ENCODE results near the gene MAP4K3. TPM values are rescaled to one million over a fixed set of nuclear protein-coding genes. Genes with fewer than 3 reads are reported as not detected.

Gene MAP4K3
- total and polyA plus RNA-seq, 11 donors, result 14.5 to 45.4 (median 33.4) TPM

GRCh38 chr2:39479053-39479670, 42.1 kb upstream of the MAP4K3 start:
- DNase-seq (no peak), ATAC-seq (no peak)
- no peak for TF ChIP-seq CTCF (IDR thresholded peaks at IDR 0.05)
- no peak for TF ChIP-seq POLR2A (IDR thresholded peaks at IDR 0.05)
- Histone ChIP-seq H3K27ac (no peak overlapping the region), H3K27me3 (no peaks in the 10 kb centered on the region), H3K9me3 (no peaks in the 10 kb centered on the region), H3K4me1 (peaks cover 0 to 22% (median 9%) of the 10 kb centered on the region in 12 donors), H3K36me3 (peaks cover 0 to 33% (median 16%) of the 10 kb centered on the region in 9 donors), H3K4me3 (no peak overlapping the region)
- intact Hi-C loops (cut with DNase I), result no loop called here

DNA sequence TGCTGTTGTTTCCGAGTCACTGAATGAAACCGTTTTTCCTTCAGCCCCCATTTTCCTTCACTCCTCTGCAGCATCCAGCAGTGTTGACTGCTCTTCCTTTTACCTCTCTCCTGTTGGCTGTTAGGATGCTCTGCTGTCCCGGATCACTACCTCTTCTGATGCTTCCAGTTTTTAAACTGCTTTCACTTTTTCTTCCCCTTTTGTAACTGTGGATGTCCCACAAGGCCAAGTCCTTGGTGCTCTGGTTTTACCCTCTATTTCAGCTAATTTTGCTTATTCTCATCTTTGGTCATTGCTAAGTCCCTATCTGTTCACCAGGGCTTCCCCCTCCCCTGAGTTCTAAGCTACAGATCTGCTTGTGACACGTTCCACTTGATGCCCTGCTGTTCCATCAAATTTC, 39.4 kb upstream of the MAP4K3 start:
- Histone ChIP-seq H3K27me3 (no peaks in the 10 kb centered on the region), H3K9me3 (no peaks in the 10 kb centered on the region), H3K36me3 (peaks cover 0 to 33% (median 20%) of the 10 kb centered on the region in 9 donors), H3K4me3 (no peak overlapping the region), H3K27ac (peak overlapping the region in 1 of 12 donors; percentile 15), H3K4me1 (peaks cover 0 to 7% (median 0%) of the 10 kb centered on the region in 12 donors)
- ATAC-seq, result no peak
- no peak for TF ChIP-seq CTCF (IDR thresholded peaks at IDR 0.05)
- TF ChIP-seq POLR2A (IDR thresholded peaks at IDR 0.05), result no peak
- intact Hi-C loops (cut with DNase I), result no loop called here
- 84 to 88% (median 85%) methylated on average over 4 of the region's 4 CpGs for WGBS, 4 donors
- no peak for DNase-seq

- peaks cover 0 to 18% (median 8%) of the 10 kb centered on the region in 12 donors for H3K4me1 ChIP-seq
- peaks cover 0 to 33% (median 20%) of the 10 kb centered on the region in 9 donors for H3K36me3 ChIP-seq
- no peaks in the 10 kb centered on the region for H3K9me3 ChIP-seq
- ATAC-seq (no peak), DNase-seq (no peak)
- no peak overlapping the region for H3K4me3 ChIP-seq
- 89 to 96% (median 94%) methylated on average over 4 of the region's 4 CpGs for WGBS, 4 donors
- H3K27ac ChIP-seq, result no peak overlapping the region
- TF ChIP-seq POLR2A (IDR thresholded peaks at IDR 0.05) (no peak), CTCF (IDR thresholded peaks at IDR 0.05) (no peak)
- no peaks in the 10 kb centered on the region for H3K27me3 ChIP-seq
- intact Hi-C loops (cut with DNase I), result no loop called here
Observed at GRCh38 chr2:39475006-39475405, 37.9 kb upstream of the MAP4K3 start.

- peak overlapping the region in 5 of 12 donors; percentile 30 to 72 (median 69) for H3K27ac ChIP-seq
- peaks cover 3 to 46% (median 28%) of the 10 kb centered on the region in 12 donors for H3K4me1 ChIP-seq
- no peaks in the 10 kb centered on the region for H3K27me3 ChIP-seq
- no peak for DNase-seq
- no peak overlapping the region for H3K4me3 ChIP-seq
- intact Hi-C loops (cut with DNase I), result no loop called here
- H3K36me3 ChIP-seq, result peaks cover 0 to 12% (median 4%) of the 10 kb centered on the region in 9 donors
- 68 to 75% (median 70%) methylated on average over 3 of the region's 3 CpGs for WGBS, 4 donors
- no peaks in the 10 kb centered on the region for H3K9me3 ChIP-seq
- no peak for ATAC-seq
- TF ChIP-seq POLR2A (IDR thresholded peaks at IDR 0.05) (no peak), CTCF (IDR thresholded peaks at IDR 0.05) (no peak)
Observed at GRCh38 chr2:39470580-39470979, 33.5 kb upstream of the MAP4K3 start.

Data from heart left ventricle (tissue), 16 donors.